Type B pancreatic cell (in vitro differentiated cells): Measurements from ENCODE around the gene FASTK. TPM values are rescaled to one million over a fixed set of nuclear protein-coding genes. Genes with fewer than 3 reads are reported as not detected.

Source experiments
- DNase-seq: peaks from one replicate; pipeline ENCODE4 v3.0.0; 2021; ENCODE audit warnings: mixed read lengths; ENCODE audit not compliant: unreplicated experiment; ENCODE audit errors: extremely low spot score
- H3K27ac Mint-ChIP-seq: 2 replicates; pipeline ENCODE4 v1.8.0; 2021; ENCODE audit warnings: mild to moderate bottlenecking, mixed read lengths
- H3K27me3 Mint-ChIP-seq: 2 replicates; pipeline ENCODE4 v1.8.0; 2021; ENCODE audit warnings: mixed read lengths
- H3K36me3 Mint-ChIP-seq: 2 replicates; pipeline ENCODE4 v1.8.0; 2021; ENCODE audit warnings: mixed read lengths
- H3K4me1 Mint-ChIP-seq: one replicate; pipeline ENCODE4 v1.8.0; 2021; ENCODE audit warnings: mixed read lengths; ENCODE audit not compliant: unreplicated experiment
- H3K4me3 Mint-ChIP-seq: 2 replicates; pipeline ENCODE4 v1.8.0; 2021; ENCODE audit warnings: mild to moderate bottlenecking, mixed read lengths
- H3K9me3 Mint-ChIP-seq: 2 replicates; pipeline ENCODE4 v1.8.0; 2021; ENCODE audit warnings: mixed read lengths
- total RNA-seq: library from RNA; stranded (reverse); gene quantifications from 2 replicates; pipeline ENCODE4 v1.2.1, GENCODE V29; 2021; ENCODE audit warnings: low replicate concordance
- TF ChIP-seq, protein P1 (sequence below): fragments of 200-600 bp; sonication (generic); conservative IDR thresholded peaks from 2 replicates; pipeline ENCODE4 v1.5.0; 2021; ENCODE audit warnings: antibody characterized with exemption, mild to moderate bottlenecking

FASTK gene
- total RNA-seq, 1 donor from 2014 or later: 100 TPM

DNA sequence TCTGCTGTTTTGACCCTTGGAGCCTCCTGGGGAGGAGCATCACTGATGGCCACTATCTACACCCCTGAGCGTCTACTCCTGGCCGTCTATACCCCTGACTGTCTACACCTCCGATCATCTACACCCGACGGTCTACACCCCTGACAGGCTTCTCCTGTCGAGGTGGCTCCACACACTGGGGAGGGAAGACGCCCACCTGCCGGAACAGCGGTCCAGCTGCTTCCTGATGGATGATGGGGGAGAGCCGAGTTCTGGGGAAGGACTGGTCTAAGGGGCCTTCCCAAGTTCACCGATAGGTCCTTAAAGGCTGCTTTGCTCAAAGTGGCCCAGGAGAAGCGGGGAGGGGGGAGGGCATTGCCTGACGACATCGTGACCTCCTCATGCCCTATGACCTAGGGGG is 47.5 kb upstream of the FASTK start:
- peaks cover 8% of the 10 kb centered on the region for H3K36me3 Mint-ChIP-seq
- H3K4me3 Mint-ChIP-seq: peak overlapping the region; percentile 48
- TF ChIP-seq, protein P1, sequence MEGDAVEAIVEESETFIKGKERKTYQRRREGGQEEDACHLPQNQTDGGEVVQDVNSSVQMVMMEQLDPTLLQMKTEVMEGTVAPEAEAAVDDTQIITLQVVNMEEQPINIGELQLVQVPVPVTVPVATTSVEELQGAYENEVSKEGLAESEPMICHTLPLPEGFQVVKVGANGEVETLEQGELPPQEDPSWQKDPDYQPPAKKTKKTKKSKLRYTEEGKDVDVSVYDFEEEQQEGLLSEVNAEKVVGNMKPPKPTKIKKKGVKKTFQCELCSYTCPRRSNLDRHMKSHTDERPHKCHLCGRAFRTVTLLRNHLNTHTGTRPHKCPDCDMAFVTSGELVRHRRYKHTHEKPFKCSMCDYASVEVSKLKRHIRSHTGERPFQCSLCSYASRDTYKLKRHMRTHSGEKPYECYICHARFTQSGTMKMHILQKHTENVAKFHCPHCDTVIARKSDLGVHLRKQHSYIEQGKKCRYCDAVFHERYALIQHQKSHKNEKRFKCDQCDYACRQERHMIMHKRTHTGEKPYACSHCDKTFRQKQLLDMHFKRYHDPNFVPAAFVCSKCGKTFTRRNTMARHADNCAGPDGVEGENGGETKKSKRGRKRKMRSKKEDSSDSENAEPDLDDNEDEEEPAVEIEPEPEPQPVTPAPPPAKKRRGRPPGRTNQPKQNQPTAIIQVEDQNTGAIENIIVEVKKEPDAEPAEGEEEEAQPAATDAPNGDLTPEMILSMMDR: no peak
- H3K9me3 Mint-ChIP-seq: no peaks in the 10 kb centered on the region
- peaks cover 25% of the 10 kb centered on the region for H3K4me1 Mint-ChIP-seq
- DNase-seq: no peak
- peaks cover 3% of the 10 kb centered on the region for H3K27me3 Mint-ChIP-seq
- peak overlapping the region; percentile 15 for H3K27ac Mint-ChIP-seq

DNA sequence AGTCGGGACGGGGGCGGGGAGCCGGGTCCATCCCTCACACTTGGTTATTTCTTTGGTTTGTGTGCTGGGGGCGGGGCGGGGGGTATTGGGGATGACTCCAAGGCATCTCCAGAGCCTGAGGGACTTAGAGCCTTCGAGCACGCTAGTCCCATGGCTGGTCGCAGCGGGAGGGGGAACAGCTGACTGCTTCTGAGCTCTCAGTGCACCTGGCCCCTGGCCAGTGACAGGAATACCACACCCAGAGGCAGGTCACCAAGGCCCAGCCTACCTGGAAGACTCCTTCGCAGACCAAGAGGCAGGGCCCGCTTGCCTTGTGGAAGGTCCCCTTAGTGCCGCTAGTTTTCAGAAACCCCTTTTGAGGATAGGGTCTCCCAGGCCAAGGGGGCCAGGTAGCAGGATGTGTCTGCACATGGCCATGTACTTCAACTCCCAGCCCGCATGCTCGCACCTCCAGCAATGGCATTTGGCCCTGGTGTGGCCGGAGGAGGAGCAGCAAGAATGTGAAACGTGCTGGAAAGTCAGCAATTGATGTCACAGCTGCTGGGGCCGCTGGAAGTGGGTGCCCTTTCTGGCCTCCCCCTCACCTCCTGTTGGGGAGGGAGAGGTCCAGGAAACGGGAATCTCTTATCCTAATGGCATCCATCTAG is 46.0 kb upstream of the FASTK start:
- no peaks in the 10 kb centered on the region for H3K9me3 Mint-ChIP-seq
- H3K36me3 Mint-ChIP-seq: peaks cover 7% of the 10 kb centered on the region
- TF ChIP-seq, protein P1: no peak
- H3K27me3 Mint-ChIP-seq: peaks cover 3% of the 10 kb centered on the region
- peak overlapping the region; percentile 67 for H3K4me3 Mint-ChIP-seq
- peaks cover 21% of the 10 kb centered on the region for H3K4me1 Mint-ChIP-seq
- no peak for DNase-seq
- no peak overlapping the region for H3K27ac Mint-ChIP-seq

DNA sequence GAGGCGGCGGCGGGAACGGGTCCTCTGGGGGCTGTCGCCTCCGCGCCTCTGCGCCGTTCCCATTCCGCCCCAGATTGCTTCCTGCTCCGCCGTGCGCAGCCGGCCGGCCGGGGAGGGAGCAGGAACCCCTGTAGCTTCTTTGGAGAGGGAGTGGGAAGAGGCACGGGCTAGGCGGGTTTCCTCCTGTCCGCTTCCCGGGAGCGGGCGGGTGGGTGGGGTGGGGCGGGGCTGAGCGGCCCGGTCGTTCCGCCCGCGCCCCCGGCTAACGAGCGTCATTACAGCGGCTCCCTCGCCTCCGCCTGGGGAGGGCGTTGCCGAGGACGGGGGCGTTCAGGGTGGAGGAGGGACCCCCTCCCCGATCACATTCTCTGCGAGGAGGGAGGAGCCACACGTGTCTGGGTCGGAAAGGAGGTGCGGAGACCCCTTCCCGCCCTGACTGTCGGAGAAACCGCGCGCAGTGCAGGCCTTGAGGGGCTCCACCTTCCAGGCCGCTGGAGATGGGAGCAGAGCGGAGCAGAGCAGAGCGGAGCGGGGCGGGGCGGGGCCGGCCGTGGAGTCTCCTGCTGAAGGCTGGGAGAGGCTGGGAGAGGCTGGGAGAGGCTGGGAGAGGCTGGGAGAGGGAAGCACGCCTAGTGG is 45.4 kb upstream of the FASTK start:
- Mint-ChIP-seq H3K36me3 (peaks cover 12% of the 10 kb centered on the region), H3K27ac (peak overlapping the region; percentile 26), H3K9me3 (no peaks in the 10 kb centered on the region), H3K4me3 (peak overlapping the region; percentile 82), H3K4me1 (peaks cover 16% of the 10 kb centered on the region), H3K27me3 (peaks cover 3% of the 10 kb centered on the region)
- TF ChIP-seq, protein P1: no peak
- DNase-seq: no peak

GRCh38 chr7:151125470-151125845 is 44.8 kb upstream of the FASTK start:
- Mint-ChIP-seq H3K4me1 (peaks cover 16% of the 10 kb centered on the region), H3K9me3 (no peaks in the 10 kb centered on the region), H3K36me3 (peaks cover 12% of the 10 kb centered on the region), H3K27ac (peak overlapping the region; percentile 26), H3K4me3 (peak overlapping the region; percentile 82), H3K27me3 (peaks cover 3% of the 10 kb centered on the region)
- TF ChIP-seq, protein P1: peak; percentile 55
- DNase-seq: no peak

GRCh38 chr7:151124899-151125399 is 44.3 kb upstream of the FASTK start:
- Mint-ChIP-seq H3K27me3 (peaks cover 3% of the 10 kb centered on the region), H3K4me3 (peak overlapping the region; percentile 82), H3K27ac (no peak overlapping the region), H3K36me3 (peaks cover 12% of the 10 kb centered on the region), H3K9me3 (no peaks in the 10 kb centered on the region), H3K4me1 (peaks cover 16% of the 10 kb centered on the region)
- TF ChIP-seq, protein P1: no peak
- DNase-seq: no peak
